Retina (tissue), 1 donor: ENCODE data around the gene C11orf16.
"Not testable (repeated sequence)": the region's sequence is repeated elsewhere in the genome, so short reads cannot be mapped to it uniquely, and the experiment has no call there.

ENCODE experiments used
- DNase-seq: peaks from one replicate; pipeline ENCODE4 v3.0.0-alpha.2; 2016

C11orf16 gene

GRCh38 chr11:8934742-8935488, 2.2 kb upstream of the C11orf16 start:
- DNase-seq: no peak

- DNase-seq: no peak
Observed at GRCh38 chr11:8933931-8934330, 1.2 kb upstream of the C11orf16 start.

GRCh38 chr11:8930456-8931175, 2.1 kb downstream of the C11orf16 start:
- DNase-seq: no peak

- DNase-seq: no peak
Observed at GRCh38 chr11:8928981-8929615, 3.6 kb downstream of the C11orf16 start.

- no peak for DNase-seq
Observed at GRCh38 chr11:8928205-8928604, 4.5 kb downstream of the C11orf16 start.

GRCh38 chr11:8927233-8927632, 5.5 kb downstream of the C11orf16 start:
- DNase-seq: no peak

GRCh38 chr11:8926236-8926635, 6.5 kb downstream of the C11orf16 start:
- DNase-seq: no peak

GRCh38 chr11:8925711-8926110, 7.0 kb downstream of the C11orf16 start:
- no peak for DNase-seq

- no peak for DNase-seq
Observed at GRCh38 chr11:8922691-8923090, 10.1 kb downstream of the C11orf16 start.

GRCh38 chr11:8917157-8917825, 15.5 kb downstream of the C11orf16 start:
- no peak for DNase-seq

- DNase-seq: no peak
Observed at GRCh38 chr11:8914661-8915018, 18.1 kb downstream of the C11orf16 start.

- peak; percentile 47 for DNase-seq
Observed at GRCh38 chr11:8913961-8914660, 18.6 kb downstream of the C11orf16 start.

GRCh38 chr11:8911029-8911823, 21.5 kb downstream of the C11orf16 start, which contains the start of gene AKIP1:
AKIP1 (plus strand) TSS chr11:8911189; CDS start chr11:8911450, 261 bp downstream.
- DNase-seq: peak; percentile 97

GRCh38 chr11:8910649-8911026, 22.1 kb downstream of the C11orf16 start:
- DNase-seq: no peak

- DNase-seq: no peak
Observed at GRCh38 chr11:8908099-8908498, 24.6 kb downstream of the C11orf16 start.

- DNase-seq: no peak
Observed at GRCh38 chr11:8907116-8907515, 25.6 kb downstream of the C11orf16 start.

- DNase-seq: no peak
Observed at GRCh38 chr11:8905528-8906165, 27.1 kb downstream of the C11orf16 start.

- DNase-seq: no peak
Observed at GRCh38 chr11:8899119-8899753, 33.5 kb downstream of the C11orf16 start.

- DNase-seq: not testable (repeated sequence)
Observed at GRCh38 chr11:8891185-8891584, 41.6 kb downstream of the C11orf16 start.

GRCh38 chr11:8886322-8886721, 46.4 kb downstream of the C11orf16 start:
- no peak for DNase-seq

GRCh38 chr11:8881585-8881984, 51.2 kb downstream of the C11orf16 start:
- DNase-seq: not testable (repeated sequence)
